ENCODE results near the gene SLC45A1. TPM values are rescaled to one million over a fixed set of nuclear protein-coding genes. Genes with fewer than 3 reads are reported as not detected.

The SLC45A1 gene
- total and polyA plus RNA-seq, 2 donors (not counting 1 experiment from before 2014, with no cell fraction given): 0.54 to 0.64 TPM

DNA sequence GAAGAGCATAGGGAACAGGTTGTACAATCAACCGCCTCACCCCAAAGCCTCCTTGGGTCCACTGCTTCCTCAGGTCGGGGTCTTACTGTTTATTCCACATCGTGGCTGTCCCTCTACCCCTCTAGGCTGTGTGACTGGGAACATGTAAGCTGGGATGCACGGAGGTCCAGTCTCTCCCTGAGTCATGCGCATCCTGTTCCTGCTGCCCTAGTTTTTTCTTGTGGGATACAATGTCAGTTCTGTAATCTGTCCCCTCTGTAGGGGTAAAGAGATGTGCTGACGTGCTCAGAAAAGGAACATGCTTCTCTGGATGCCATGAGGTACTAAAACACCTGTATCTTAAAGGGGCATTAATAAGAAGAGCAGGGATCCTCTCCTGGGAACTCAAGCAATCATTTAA, 66.2 kb downstream of the SLC45A1 start:
- H2AFZ ChIP-seq (ENCODE audit: insufficient read depth, low read depth, low read length, poor library complexity, severe bottlenecking): no peak overlapping the region
- H3K79me2 ChIP-seq (ENCODE audit: control insufficient read depth, insufficient read depth, low read length): peaks cover 95% of the 10 kb centered on the region
- ATAC-seq (ENCODE audit: low read depth): no peak
- TF ChIP-seq EZH2 (IDR thresholded peaks at IDR 0.05; ENCODE audit: borderline replicate concordance, insufficient read depth, low read depth, low read length, poor library complexity, severe bottlenecking): no peak
- no peak for TF ChIP-seq CTCF (IDR thresholded peaks at IDR 0.05)
- no peak overlapping the region for H3K9ac ChIP-seq (ENCODE audit: low read length)
- H3K4me3 Mint-ChIP-seq: no peak overlapping the region
- intact Hi-C loops (cut with micrococcal nuclease): no loop called here
- peaks cover 25 to 42% of the 10 kb centered on the region in 2 donors for H3K4me1 ChIP-seq (ENCODE audit: control insufficient read depth in 2 of 2, insufficient read depth in 2 of 2, low read length in 2 of 2)
- peaks cover 76% of the 10 kb centered on the region for H4K20me1 ChIP-seq (ENCODE audit: control insufficient read depth, insufficient read depth, low read length, poor library complexity, severe bottlenecking)
- H3K4me1 Mint-ChIP-seq: peaks cover 69% of the 10 kb centered on the region
- POLR2A ChIA-PET: no interaction called here
- H3K27ac ChIP-seq (ENCODE audit: low read length in 2 of 2): peak overlapping the region in 1 of 2 donors; percentile 52
- no peaks in the 10 kb centered on the region for H3K9me3 ChIP-seq (ENCODE audit: control extremely low read depth in 1 of 3, control insufficient read depth in 2 of 3, insufficient read depth in 1 of 3, low read length in 2 of 3)
- H3K4me3 ChIP-seq (ENCODE audit: control extremely low read depth in 1 of 5, extremely low read depth in 1 of 5, insufficient read depth in 1 of 5, low read depth in 2 of 5, low read length in 4 of 5): no peak overlapping the region
- WGBS (ENCODE audit: insufficient coverage): 100% methylated on average over 1 of the region's 6 CpGs
- H3K27me3 ChIP-seq (replicated peaks in 1 of 4; ENCODE audit: control extremely low read depth in 1 of 4, control insufficient read depth in 3 of 4, insufficient read depth in 4 of 4, low read length in 3 of 4): no peaks in the 10 kb centered on the region
- H3K27me3 Mint-ChIP-seq: no peaks in the 10 kb centered on the region
- H3K9me3 Mint-ChIP-seq (ENCODE audit: insufficient read depth): no peaks in the 10 kb centered on the region
- CTCF ChIA-PET: no interaction called here
- no peak for DNase-seq
- H3K4me2 ChIP-seq (replicated peaks; ENCODE audit: low read depth, low read length, poor library complexity, severe bottlenecking): no peak overlapping the region
- H3K27ac Mint-ChIP-seq: peak overlapping the region; percentile 39
- peaks cover 3 to 34% of the 10 kb centered on the region in 2 experiments for H3K36me3 ChIP-seq (replicated peaks in 1 of 2; ENCODE audit: control extremely low read depth in 1 of 2, control insufficient read depth in 1 of 2, extremely low read depth in 1 of 2, insufficient read depth in 2 of 2, low read length in 1 of 2)

DNA sequence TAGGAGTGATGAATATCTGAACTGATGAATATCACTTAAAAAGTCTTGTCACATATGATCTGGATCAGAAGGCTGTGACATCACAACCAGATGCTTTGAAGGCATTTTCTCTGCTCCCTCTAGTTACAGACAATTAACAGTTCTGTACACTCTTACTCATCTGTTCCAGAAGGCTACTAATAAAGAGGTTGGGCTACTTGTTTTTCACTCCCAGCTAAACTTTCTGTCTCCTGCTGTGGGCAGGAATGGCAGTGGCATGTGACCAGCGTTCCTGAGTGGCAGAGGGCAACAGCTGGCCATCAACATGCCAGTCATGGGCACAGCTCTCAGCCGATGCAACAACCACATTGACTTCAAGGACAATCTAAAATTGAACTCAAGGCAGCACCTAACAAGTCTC, 66.7 kb downstream of the SLC45A1 start:
- Histone ChIP-seq H3K9me3 (ENCODE audit: control extremely low read depth in 1 of 3, control insufficient read depth in 2 of 3, insufficient read depth in 1 of 3, low read length in 2 of 3) (no peaks in the 10 kb centered on the region), H3K27me3 (replicated peaks in 1 of 4; ENCODE audit: control extremely low read depth in 1 of 4, control insufficient read depth in 3 of 4, insufficient read depth in 4 of 4, low read length in 3 of 4) (no peaks in the 10 kb centered on the region), H4K20me1 (ENCODE audit: control insufficient read depth, insufficient read depth, low read length, poor library complexity, severe bottlenecking) (peaks cover 75% of the 10 kb centered on the region), H2AFZ (ENCODE audit: insufficient read depth, low read depth, low read length, poor library complexity, severe bottlenecking) (no peak overlapping the region), H3K9ac (ENCODE audit: low read length) (no peak overlapping the region), H3K27ac (ENCODE audit: low read length in 2 of 2) (peak overlapping the region in 1 of 2 donors; percentile 52), H3K4me1 (ENCODE audit: control insufficient read depth in 2 of 2, insufficient read depth in 2 of 2, low read length in 2 of 2) (peaks cover 25 to 42% of the 10 kb centered on the region in 2 donors), H3K79me2 (ENCODE audit: control insufficient read depth, insufficient read depth, low read length) (peaks cover 95% of the 10 kb centered on the region), H3K4me2 (replicated peaks; ENCODE audit: low read depth, low read length, poor library complexity, severe bottlenecking) (no peak overlapping the region), H3K36me3 (replicated peaks in 1 of 2; ENCODE audit: control extremely low read depth in 1 of 2, control insufficient read depth in 1 of 2, extremely low read depth in 1 of 2, insufficient read depth in 2 of 2, low read length in 1 of 2) (peaks cover 3 to 37% of the 10 kb centered on the region in 2 experiments), H3K4me3 (ENCODE audit: control extremely low read depth in 1 of 5, extremely low read depth in 1 of 5, insufficient read depth in 1 of 5, low read depth in 2 of 5, low read length in 4 of 5) (no peak overlapping the region)
- no peak for DNase-seq
- intact Hi-C loops (cut with micrococcal nuclease): no loop called here
- peak overlapping the region; percentile 39 for H3K27ac Mint-ChIP-seq
- H3K27me3 Mint-ChIP-seq: no peaks in the 10 kb centered on the region
- TF ChIP-seq CTCF (IDR thresholded peaks at IDR 0.05) (no peak), EZH2 (IDR thresholded peaks at IDR 0.05; ENCODE audit: borderline replicate concordance, insufficient read depth, low read depth, low read length, poor library complexity, severe bottlenecking) (no peak)
- POLR2A ChIA-PET: no interaction called here
- peaks cover 69% of the 10 kb centered on the region for H3K4me1 Mint-ChIP-seq
- WGBS (ENCODE audit: insufficient coverage): 76% methylated on average over 2 of the region's 2 CpGs
- no peak overlapping the region for H3K4me3 Mint-ChIP-seq
- no peak for ATAC-seq (ENCODE audit: low read depth)
- H3K9me3 Mint-ChIP-seq (ENCODE audit: insufficient read depth): no peaks in the 10 kb centered on the region
- CTCF ChIA-PET: no interaction called here
